ENCODE data around the gene MGAT5.

GRCh38 chr2:134457765-134458472 lies 204.0 kb downstream of the MGAT5 start:
- TF ChIP-seq CTCF (IDR thresholded peaks at IDR 0.05; ENCODE audit: low read depth, low read length) (no peak), EZH2phosphoT487 (IDR thresholded peaks at IDR 0.05; ENCODE audit: low read depth) (no peak)

All from OCI-LY3 (cell line).